ENCODE measurements around the gene CCDC71.

Gene CCDC71

GRCh38 chr3:49170744-49171118 lies 4.6 kb upstream of the CCDC71 start:
- no peak for DNase-seq (ENCODE audit: low read depth in 2 of 2)

DNA sequence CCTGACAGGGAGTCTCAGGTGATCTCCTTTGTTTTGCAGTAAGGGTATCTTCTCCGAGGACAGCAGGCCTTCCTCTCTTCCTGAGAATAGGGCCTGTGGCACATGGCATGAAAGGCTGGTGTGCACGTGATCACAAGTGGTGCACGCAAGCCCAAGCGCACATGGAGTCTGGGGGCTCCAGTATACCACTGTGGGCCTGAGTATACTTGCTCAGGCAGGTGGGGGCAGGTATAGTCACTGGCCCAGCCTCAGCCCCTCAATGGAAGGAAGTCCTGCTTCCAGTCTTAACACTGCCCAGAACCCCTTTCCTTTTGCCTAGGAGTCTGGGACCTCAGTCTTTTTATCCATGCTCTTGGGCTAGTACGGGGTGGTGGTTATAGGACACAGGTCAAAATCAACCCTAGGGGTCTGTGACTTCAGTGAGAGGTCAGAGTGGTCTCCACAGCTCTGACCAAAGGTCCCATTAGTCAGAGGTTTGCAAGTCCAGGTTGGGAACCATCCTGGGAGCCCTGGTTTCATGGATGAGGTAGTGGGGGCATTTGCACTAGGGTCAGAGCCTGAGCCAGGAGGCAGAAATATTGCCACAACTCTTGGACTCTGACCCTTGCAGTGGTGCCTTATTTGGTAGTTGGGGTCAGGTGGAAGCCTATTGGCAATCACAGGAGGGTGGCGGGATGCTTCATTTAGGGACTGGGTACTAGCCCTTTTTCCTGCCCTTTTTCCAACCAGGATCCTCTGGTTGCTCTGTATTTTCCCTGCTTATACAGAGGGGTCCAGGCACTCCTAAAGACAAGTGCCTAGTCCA lies 823 bp upstream of the CCDC71 start:
- no peak for DNase-seq (ENCODE audit: low read depth in 2 of 2)

- DNase-seq (ENCODE audit: low read depth in 2 of 2): no peak
These were observed 979 bp downstream of the CCDC71 start for GRCh38 chr3:49164983-49165720.

GRCh38 chr3:49163609-49164008 lies 2.5 kb downstream of the CCDC71 start:
- DNase-seq (ENCODE audit: low read depth in 2 of 2): no peak

GRCh38 chr3:49162751-49163419 lies 3.2 kb downstream of the CCDC71 start:
- DNase-seq (ENCODE audit: low read depth in 2 of 2): no peak

GRCh38 chr3:49161808-49162530 lies 4.2 kb downstream of the CCDC71 start:
- DNase-seq (ENCODE audit: low read depth in 2 of 2): no peak

- DNase-seq (ENCODE audit: low read depth in 2 of 2): no peak
These were observed 4.9 kb downstream of the CCDC71 start for GRCh38 chr3:49161197-49161596.

DNA sequence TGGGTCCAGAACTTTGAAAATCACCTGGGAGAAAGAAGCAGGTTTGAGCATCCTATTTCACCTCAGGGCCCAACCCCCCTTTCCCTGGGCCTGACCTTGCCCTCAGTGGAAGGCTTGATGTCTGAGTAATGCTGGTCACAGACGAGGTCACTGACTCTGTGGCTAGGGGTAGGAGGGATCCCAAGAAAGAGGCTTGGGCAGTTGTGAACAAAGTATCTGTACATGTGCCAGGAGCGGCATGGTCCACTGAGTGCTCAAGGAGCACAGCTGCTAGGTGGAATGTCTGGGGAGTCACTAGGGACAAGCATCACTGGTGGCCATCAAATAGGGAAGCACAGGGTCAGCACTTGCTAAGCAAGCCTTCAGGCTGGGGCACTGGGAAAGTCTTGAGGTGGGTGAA lies 7.3 kb downstream of the CCDC71 start:
- DNase-seq (ENCODE audit: low read depth in 2 of 2): no peak

GRCh38 chr3:49158103-49158709 lies 7.9 kb downstream of the CCDC71 start:
- peak; percentile 20 to 30 for DNase-seq (ENCODE audit: low read depth in 2 of 2)

DNA sequence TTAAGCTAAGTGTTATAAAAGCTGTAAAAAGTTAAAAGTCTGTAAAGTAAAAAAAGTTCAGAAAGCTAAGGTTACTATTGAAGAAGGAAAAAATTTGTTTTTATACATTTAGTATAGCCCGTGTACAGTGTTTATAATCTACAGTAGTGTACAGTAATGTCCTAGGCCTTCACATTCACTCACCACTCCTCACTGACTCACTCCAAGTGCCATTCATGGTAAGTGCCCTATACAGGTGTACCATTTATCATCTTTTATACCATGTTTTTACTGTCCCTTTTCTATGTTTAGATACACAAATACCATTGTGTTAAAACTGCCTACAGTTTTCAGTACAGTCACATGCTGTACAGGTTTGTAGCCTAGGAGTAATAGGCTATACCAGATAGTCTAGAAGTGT lies 8.8 kb downstream of the CCDC71 start:
- DNase-seq (ENCODE audit: low read depth in 2 of 2): no peak

GRCh38 chr3:49153349-49153912 lies 12.7 kb downstream of the CCDC71 start:
- no peak for DNase-seq (ENCODE audit: low read depth in 2 of 2)

GRCh38 chr3:49151610-49152009 lies 14.5 kb downstream of the CCDC71 start:
- DNase-seq (ENCODE audit: low read depth in 2 of 2): no peak

GRCh38 chr3:49148159-49148558 lies 18.0 kb downstream of the CCDC71 start:
- no peak for DNase-seq (ENCODE audit: low read depth in 2 of 2)

GRCh38 chr3:49140080-49140479 lies 26.1 kb downstream of the CCDC71 start:
- DNase-seq (ENCODE audit: low read depth in 2 of 2): no peak

DNA sequence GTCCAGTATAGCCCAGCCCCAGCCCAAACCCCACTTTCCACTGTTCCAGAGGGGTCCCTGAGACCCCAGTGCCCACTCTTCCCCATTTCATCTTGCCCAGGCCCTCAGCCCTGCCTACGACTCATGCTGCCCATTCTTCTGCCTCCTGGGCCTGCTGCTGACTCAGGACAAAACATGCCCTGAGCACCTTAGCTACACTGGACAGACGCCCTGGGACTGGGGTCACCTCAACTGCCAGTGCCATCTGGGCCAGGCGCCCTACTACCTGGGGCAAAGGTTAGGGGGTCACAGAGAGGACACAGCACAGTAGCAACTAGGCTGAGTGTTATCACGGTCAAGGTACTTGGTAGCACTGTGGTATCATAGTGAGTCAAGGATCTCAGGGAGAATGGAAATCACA lies 30.6 kb downstream of the CCDC71 start:
- no peak for DNase-seq (ENCODE audit: low read depth in 2 of 2)

DNA sequence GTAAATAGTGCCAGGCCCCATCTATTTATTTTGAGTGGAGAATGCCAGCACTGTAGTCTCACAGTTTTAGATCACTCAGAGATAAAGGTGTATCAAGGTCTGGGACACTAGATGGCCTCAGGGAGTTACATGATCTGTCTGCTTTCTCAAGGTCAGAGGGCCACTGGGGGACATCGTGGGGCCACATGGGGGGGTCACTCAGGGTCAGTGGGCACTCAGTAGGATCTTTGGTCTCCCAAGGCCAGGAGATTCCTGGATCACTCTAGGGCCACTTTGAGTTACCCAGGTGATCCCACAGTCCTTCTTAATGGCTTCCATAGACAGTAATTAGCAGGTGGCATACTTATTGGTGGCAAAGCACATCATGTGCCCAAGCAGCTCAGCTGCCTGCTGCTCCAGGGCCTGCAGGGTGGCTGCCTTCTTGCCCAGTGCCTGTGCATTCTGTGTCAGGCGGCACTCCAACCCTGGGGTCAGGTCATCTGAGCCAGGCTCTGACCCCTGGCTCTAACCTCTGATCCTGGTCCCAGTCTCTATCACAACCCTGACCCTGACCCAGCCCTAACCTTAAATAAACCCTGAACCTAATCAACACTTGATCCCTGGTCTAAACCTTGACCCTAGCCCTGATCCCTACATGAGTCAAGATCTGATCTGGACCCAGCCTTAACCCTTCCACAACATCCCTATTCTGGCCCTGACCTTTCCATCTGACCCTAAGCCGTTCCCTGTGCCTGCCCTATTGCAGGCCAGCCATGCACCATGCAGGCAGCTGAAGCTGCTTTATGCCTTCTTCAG lies 31.5 kb downstream of the CCDC71 start:
- DNase-seq (ENCODE audit: low read depth in 2 of 2): no peak

GRCh38 chr3:49133226-49133951 lies 32.7 kb downstream of the CCDC71 start:
- no peak for DNase-seq (ENCODE audit: low read depth in 2 of 2)

- no peak for DNase-seq (ENCODE audit: low read depth in 2 of 2)
These were observed 33.5 kb downstream of the CCDC71 start, which contains the start of gene LAMB2 for GRCh38 chr3:49132437-49133225. LAMB2 (minus strand) TSS chr3:49133050; CDS start chr3:49132867, 183 bp downstream.

- no peak for DNase-seq (ENCODE audit: low read depth in 2 of 2)
These were observed 34.1 kb downstream of the CCDC71 start for GRCh38 chr3:49132073-49132436.

Data from activated CD8-positive, alpha-beta memory T cell treated with anti-CD3 and anti-CD28 coated beads for 4 hours (primary cell).